GM19193 (cell line): ENCODE data around the gene FGFR1OP2.
A peak's percentile ranks its signal among the peaks of the same experiment; 100 is the strongest.

ENCODE experiments used
- POLR2A ChIP-seq: IDR thresholded peaks from 4 replicates; pipeline ENCODE4 v1.6.1; 2011; ENCODE audit not compliant: insufficient read depth, insufficient read length; ENCODE audit errors: extremely low read depth

The FGFR1OP2 gene

GRCh38 chr12:26937863-26938700, at the start of gene FGFR1OP2, which contains the start of gene INTS13:
Gene FGFR1OP2 (plus strand): TSS chr12:26938470. CDS start chr12:26954159, 15,689 bp downstream.
Gene INTS13 (minus strand): TSS chr12:26937981. CDS start chr12:26936803, 1,178 bp downstream.
- TF ChIP-seq POLR2A: peak; percentile 99

- TF ChIP-seq POLR2A: no peak
Measured at GRCh38 chr12:26890784-26891183, 47.5 kb upstream of the FGFR1OP2 start.

- TF ChIP-seq POLR2A: no peak
Measured at GRCh38 chr12:26891704-26892103, 46.6 kb upstream of the FGFR1OP2 start.

- TF ChIP-seq POLR2A: no peak
Measured at GRCh38 chr12:26895672-26896071, 42.6 kb upstream of the FGFR1OP2 start.

- TF ChIP-seq POLR2A: no peak
Measured at GRCh38 chr12:26896913-26897312, 41.4 kb upstream of the FGFR1OP2 start.

- TF ChIP-seq POLR2A: no peak
Measured at GRCh38 chr12:26906024-26906423, 32.2 kb upstream of the FGFR1OP2 start.

- no peak for TF ChIP-seq POLR2A
Measured at GRCh38 chr12:26906704-26907103, 31.6 kb upstream of the FGFR1OP2 start.

GRCh38 chr12:26918321-26919215, 19.7 kb upstream of the FGFR1OP2 start:
- no peak for TF ChIP-seq POLR2A

GRCh38 chr12:26919216-26919555, 19.1 kb upstream of the FGFR1OP2 start:
- no peak for TF ChIP-seq POLR2A

- TF ChIP-seq POLR2A: no peak
Measured at GRCh38 chr12:26921886-26922285, 16.4 kb upstream of the FGFR1OP2 start.

GRCh38 chr12:26928661-26929060, 9.6 kb upstream of the FGFR1OP2 start:
- no peak for TF ChIP-seq POLR2A

- no peak for TF ChIP-seq POLR2A
Measured at GRCh38 chr12:26929590-26929989, 8.7 kb upstream of the FGFR1OP2 start.

GRCh38 chr12:26935636-26936378, 2.5 kb upstream of the FGFR1OP2 start:
- TF ChIP-seq POLR2A: no peak

GRCh38 chr12:26936559-26937442, 1.5 kb upstream of the FGFR1OP2 start:
- TF ChIP-seq POLR2A: no peak
